H1 (cell line): Measurements from ENCODE around the gene SPAAR. TPM values are rescaled to one million over a fixed set of nuclear protein-coding genes. Genes with fewer than 3 reads are reported as not detected.

Experiments
- CTCF ChIA-PET: fragments of 300-600 bp; sonication (Branson Sonifier 250); formaldehyde crosslinking; loops from one replicate; lab custom pipeline; 2021; ENCODE audit not compliant: partially characterized antibody; lab: Charles Lee
- POLR2A ChIA-PET: fragments of 300-600 bp; sonication (Branson Sonifier 250); formaldehyde crosslinking; loops from one replicate; lab custom pipeline; 2021; ENCODE audit warnings: inconsistent platforms; ENCODE audit not compliant: partially characterized antibody; lab: Charles Lee
- DNase-seq, 2 experiments: peaks; one replicate each; pipeline versions ENCODE4 v3.0.0 to v3.0.0-alpha.2; 2010 to 2022; ENCODE audit warnings: low spot score in 2 of 2, low read depth in 1 of 2, mixed read lengths in 1 of 2
- FAIRE-seq: peaks from 2 replicates; lab custom pipeline; 2011; peaks lifted over from hg19 to GRCh38; lab: Jason Lieb, UNC
- H2AFZ ChIP-seq: 2 replicates; pipeline ENCODE4 v1.8.1; 2012; ENCODE audit warnings: low read length, inconsistent platforms
- H2AK5ac ChIP-seq: 2 replicates; pipeline ENCODE4 v1.6.1; 2013; ENCODE audit warnings: low read depth, low read length
- H2BK120ac ChIP-seq: replicated peaks from 2 replicates; pipeline ENCODE3; 2013; ENCODE audit warnings: low read depth, low read length, inconsistent platforms
- H2BK12ac ChIP-seq: 2 replicates; pipeline ENCODE4 v1.6.1; 2013; ENCODE audit warnings: low read depth, low read length
- H2BK15ac ChIP-seq: 2 replicates; pipeline ENCODE4 v1.6.1; 2013; ENCODE audit warnings: low read length
- H2BK20ac ChIP-seq: 2 replicates; pipeline ENCODE4 v1.6.1; 2013; ENCODE audit warnings: low read length
- H2BK5ac ChIP-seq: 2 replicates; pipeline ENCODE4 v1.6.1; 2013; ENCODE audit warnings: low read depth, low read length
- H3K14ac ChIP-seq: 2 replicates; pipeline ENCODE4 v1.6.1; 2013; ENCODE audit warnings: inconsistent platforms; ENCODE audit not compliant: insufficient read length
- H3K18ac ChIP-seq: 2 replicates; pipeline ENCODE4 v1.6.1; 2013; ENCODE audit warnings: low read length; ENCODE audit errors: extremely low read depth
- H3K23ac ChIP-seq: 2 replicates; pipeline ENCODE4 v1.6.1; 2013; ENCODE audit warnings: inconsistent platforms; ENCODE audit not compliant: insufficient read length
- H3K23me2 ChIP-seq: 2 replicates; pipeline ENCODE4 v1.6.1; 2013; ENCODE audit warnings: low read depth, low read length
- H3K27ac ChIP-seq: 2 replicates; pipeline ENCODE4 v1.6.1; 2011; ENCODE audit warnings: low read depth, low read length, inconsistent platforms
- H3K27me3 ChIP-seq, 4 experiments: replicated peaks in 1 of 4; 1 replicate in 1 of 4; 2 replicates in 3 of 4; pipeline versions ENCODE4 v1.6.1 to v1.8.1; 2011 to 2013; ENCODE audit warnings: low read length in 3 of 4, mild to moderate bottlenecking in 3 of 4, inconsistent platforms in 2 of 4, mixed read lengths in 2 of 4, moderate library complexity in 1 of 4; ENCODE audit not compliant: control insufficient read depth in 3 of 4, insufficient read depth in 3 of 4; ENCODE audit errors: extremely low read depth in 1 of 4
- H3K36me3 ChIP-seq, 4 experiments: 2 replicates each; pipeline versions ENCODE4 v1.6.1 to v1.8.1; 2011 to 2013; ENCODE audit warnings: mild to moderate bottlenecking in 4 of 4, low read length in 3 of 4, moderate library complexity in 2 of 4, control low read depth in 1 of 4, inconsistent platforms in 1 of 4; ENCODE audit not compliant: insufficient read depth in 4 of 4, control insufficient read depth in 2 of 4
- H3K4ac ChIP-seq: replicated peaks from 2 replicates; pipeline ENCODE3; 2013; ENCODE audit warnings: low read length, low read depth, mixed read lengths, inconsistent platforms; ENCODE audit not compliant: insufficient read length
- H3K4me1 ChIP-seq, 4 experiments: replicated peaks in 1 of 4; 1 replicate in 1 of 4; 2 replicates in 3 of 4; pipeline versions ENCODE4 v1.6.1 to v1.8.1; 2011 to 2013; ENCODE audit warnings: low read length in 3 of 4, inconsistent platforms in 2 of 4, mixed read lengths in 1 of 4; ENCODE audit not compliant: insufficient read depth in 4 of 4, control insufficient read depth in 3 of 4
- H3K4me2 ChIP-seq, 2 experiments: 2 replicates each; pipeline versions ENCODE4 v1.6.1 to v1.8.1; 2011 to 2013; ENCODE audit warnings: low read depth in 2 of 2, low read length in 2 of 2, control low read depth in 1 of 2, inconsistent platforms in 1 of 2, mild to moderate bottlenecking in 1 of 2; ENCODE audit not compliant: insufficient read depth in 1 of 2
- H3K4me3 ChIP-seq, 4 experiments: fragments of 200-600, 300-600 bp in 1 of 4; sonication (generic), shearing (Covaris generic), sonication (Bioruptor Twin) in 1 of 4; 2 replicates each; pipeline versions ENCODE4 v1.5.1 to v1.8.1; 2011 to 2016; ENCODE audit warnings: low read length in 4 of 4, low read depth in 3 of 4, control low read depth in 2 of 4, inconsistent platforms in 2 of 4, mild to moderate bottlenecking in 2 of 4, mixed read lengths in 1 of 4, moderate library complexity in 1 of 4; ENCODE audit not compliant: insufficient read depth in 2 of 4; ENCODE audit errors: extremely low read depth in 1 of 4
- H3K56ac ChIP-seq: replicated peaks from 2 replicates; pipeline ENCODE3; 2013; ENCODE audit warnings: low read depth, mild to moderate bottlenecking, mixed read lengths, low read length, inconsistent platforms; ENCODE audit not compliant: insufficient read length
- H3K79me1 ChIP-seq: 2 replicates; pipeline ENCODE4 v1.6.1; 2013; ENCODE audit warnings: low read depth, low read length, control low read depth
- H3K79me2 ChIP-seq, 2 experiments: 2 replicates each; pipeline versions ENCODE4 v1.6.1 to v1.8.1; 2012 to 2013; ENCODE audit warnings: low read length in 2 of 2, mild to moderate bottlenecking in 2 of 2, inconsistent platforms in 1 of 2; ENCODE audit not compliant: insufficient read depth in 2 of 2, control insufficient read depth in 1 of 2
- H3K9ac ChIP-seq, 4 experiments: replicated peaks in 1 of 4; 1 replicate in 1 of 4; 2 replicates in 3 of 4; pipeline versions ENCODE4 v1.6.1 to v1.8.1; 2011 to 2013; ENCODE audit warnings: low read depth in 3 of 4, low read length in 3 of 4, control low read depth in 2 of 4, mild to moderate bottlenecking in 2 of 4, moderate library complexity in 2 of 4, inconsistent platforms in 1 of 4; ENCODE audit errors: extremely low read depth in 1 of 4
- H3K9me3 ChIP-seq, 2 experiments: 2 replicates each; pipeline versions ENCODE4 v1.6.1 to v1.8.1; 2012 to 2013; ENCODE audit warnings: mild to moderate bottlenecking in 2 of 2, moderate library complexity in 2 of 2, control low read depth in 1 of 2, inconsistent platforms in 1 of 2, low read depth in 1 of 2, low read length in 1 of 2, mixed read lengths in 1 of 2; ENCODE audit not compliant: insufficient read depth in 2 of 2
- H4K20me1 ChIP-seq, 2 experiments: replicated peaks in 1 of 2; 2 replicates each; pipeline versions ENCODE3 to v1.8.1; 2011 to 2013; ENCODE audit warnings: inconsistent platforms in 2 of 2, low read length in 2 of 2, mild to moderate bottlenecking in 1 of 2; ENCODE audit not compliant: insufficient read depth in 2 of 2, control insufficient read depth in 1 of 2
- H4K5ac ChIP-seq: 2 replicates; pipeline ENCODE4 v1.6.1; 2013; ENCODE audit warnings: low read length, low read depth, mixed read lengths, inconsistent platforms; ENCODE audit not compliant: insufficient read length
- H4K8ac ChIP-seq: 2 replicates; pipeline ENCODE4 v1.8.0; 2013; ENCODE audit warnings: mild to moderate bottlenecking, moderate library complexity, low read length, inconsistent platforms; ENCODE audit not compliant: insufficient read depth; ENCODE audit errors: extremely low read depth
- H4K91ac ChIP-seq: replicated peaks from 2 replicates; pipeline ENCODE3; 2013; ENCODE audit warnings: low read length, mixed read lengths, inconsistent platforms; ENCODE audit not compliant: insufficient read length
- CBX5 ChIP-seq: fragments of 300-800, 300-1000 bp; sonication (generic); IDR thresholded peaks from 2 replicates; pipeline ENCODE4 v1.7.1; 2016; ENCODE audit warnings: antibody characterized with exemption, low read length, low read depth
- GABPA ChIP-seq: IDR thresholded peaks from 2 replicates; pipeline ENCODE4 v1.6.1; 2011; ENCODE audit warnings: mild to moderate bottlenecking, low read length, moderate library complexity, borderline replicate concordance; ENCODE audit not compliant: insufficient read depth
- HDAC2 ChIP-seq, 2 experiments: fragments of 300-600 bp in 1 of 2; sonication (generic) in 1 of 2; IDR thresholded peaks; 2 replicates each; pipeline ENCODE4 v1.6.1; 2011 to 2012; ENCODE audit warnings: low read depth in 2 of 2, low read length in 2 of 2, mild to moderate bottlenecking in 2 of 2, moderate library complexity in 2 of 2, borderline replicate concordance in 1 of 2, inconsistent platforms in 1 of 2
- POLR2AphosphoS5 ChIP-seq: IDR thresholded peaks from 2 replicates; pipeline ENCODE4 v1.6.1; 2011; ENCODE audit warnings: low read depth, low read length
- POU5F1 ChIP-seq: IDR thresholded peaks from 2 replicates; pipeline ENCODE4 v1.6.1; 2011; ENCODE audit warnings: low read depth, mild to moderate bottlenecking, low read length, moderate library complexity
- RBBP5 ChIP-seq: IDR thresholded peaks from 2 replicates; pipeline ENCODE4 v1.7.1; 2012; ENCODE audit warnings: low read depth, mild to moderate bottlenecking, inconsistent platforms, low read length, moderate library complexity, borderline replicate concordance
- SIX5 ChIP-seq: IDR thresholded peaks from 2 replicates; pipeline ENCODE4 v1.6.1; 2011; ENCODE audit warnings: mild to moderate bottlenecking, low read depth, low read length
- SP4 ChIP-seq: IDR thresholded peaks from 2 replicates; pipeline ENCODE4 v1.6.1; 2012; ENCODE audit warnings: low read length, inconsistent platforms
- TAF7 ChIP-seq: optimal IDR thresholded peaks from 2 replicates; pipeline ENCODE3; 2011; ENCODE audit warnings: low read depth, mild to moderate bottlenecking, inconsistent platforms, low read length, moderate library complexity, borderline replicate concordance
- WGBS, 2 experiments: shearing (Covaris generic) in 1 of 2; methylation state at CpG; one replicate each; pipeline versions ENCODE4 v1.1.6 to v1.1.7; 2013 to 2015; ENCODE audit warnings: low lambda C conversion rate in 2 of 2, mixed read lengths in 2 of 2, inconsistent platforms in 1 of 2, low coverage in 1 of 2, missing lambda C conversion rate in 1 of 2; ENCODE audit not compliant: insufficient replicate concordance in 2 of 2, insufficient coverage in 1 of 2, insufficient read length in 1 of 2; ENCODE audit errors: extremely low coverage in 1 of 2, missing lambda C conversion rate in 1 of 2; 5-methylcytosine and 5-hydroxymethylcytosine counted together
- polyA plus RNA-seq, 7 experiments: library from polyadenylated mRNA; depleted of rRNA in 3 of 7; stranded (reverse) in 5 of 7; unstranded in 2 of 7; fragments of >200 nt in 5 of 7; fragments of 200-250 nt in 2 of 7; gene quantifications; 1 replicate in 5 of 7; 2 replicates in 1 of 7; 4 replicates in 1 of 7; pipeline versions ENCODE4 v1.2.1 to v1.2.3, GENCODE V29; 2011 to 2013; ENCODE audit warnings: missing spikeins in 2 of 7, mixed read lengths in 2 of 7
- total RNA-seq: library from RNA; stranded (reverse); fragmentation: NEBNext Ultra II Directional; extraction: Animal tissue kit (Norgen Biotek cat#: 25700); gene quantifications from 2 replicates; pipeline ENCODE4 v1.2.1, GENCODE V29; 2021
- TF ChIP-seq, protein P1 (sequence below): IDR thresholded peaks from 2 replicates; pipeline ENCODE4 v1.6.1; 2012; ENCODE audit warnings: low read length, inconsistent platforms

The SPAAR gene
- total and polyA plus RNA-seq, 2 of the 8 experiments (the other 6 are each of a cell fraction or from before 2014, with no cell fraction given) = 0.27 TPM; not detected in 1

DNA sequence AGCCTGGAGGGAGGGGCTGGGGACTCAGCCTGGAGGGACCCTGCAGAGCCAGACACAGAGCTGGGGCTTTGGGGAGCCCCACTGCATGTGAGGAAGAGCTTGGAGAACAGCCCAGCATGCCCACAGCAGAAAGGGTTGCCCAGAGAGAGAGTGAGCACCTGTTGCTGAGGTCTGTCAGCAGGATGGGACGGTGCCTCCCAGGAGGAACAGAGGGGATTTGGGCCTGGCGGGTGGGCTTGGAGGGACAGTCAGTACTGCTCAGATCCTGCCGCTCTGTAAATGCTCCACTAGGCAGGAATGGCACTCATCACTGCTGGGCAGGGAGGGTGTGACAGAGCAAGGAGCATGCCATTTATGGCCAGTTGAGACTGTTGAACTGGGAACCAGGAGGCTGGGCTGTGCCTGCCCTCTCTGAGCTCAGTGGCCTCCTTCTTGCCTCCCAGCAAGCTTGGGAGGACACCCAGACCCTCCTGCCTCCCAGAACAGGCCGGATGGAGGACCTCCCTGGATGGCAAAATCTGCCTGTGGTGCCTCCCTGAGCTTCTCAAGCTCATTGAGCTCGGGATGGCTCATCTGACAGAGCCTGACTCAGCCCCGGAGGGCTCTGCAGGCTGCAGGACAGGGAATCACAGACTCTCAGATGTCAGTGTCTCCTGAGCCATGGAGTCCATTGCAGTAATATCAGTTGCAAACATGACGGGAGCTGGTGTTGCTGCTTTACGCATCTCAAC is 4.1 kb upstream of the SPAAR start:
- Histone ChIP-seq H4K91ac (no peak overlapping the region), H2BK20ac (no peak overlapping the region), H3K36me3 (no peaks in the 10 kb centered on the region), H3K56ac (no peak overlapping the region), H2BK5ac (peak overlapping the region; percentile 41; the same call in 1 of the 2 replicates), H3K9ac (no peak overlapping the region), H2BK12ac (peak overlapping the region; percentile 68; the same call in 1 of the 2 replicates), H3K4me2 (no peak overlapping the region), H3K4ac (no peak overlapping the region), H3K9me3 (no peaks in the 10 kb centered on the region), H3K79me1 (0 out of 2 replicates have a peak, but pooled peaks cover 2% of the 10 kb centered on the region), H2AFZ (no peak overlapping the region), H4K5ac (no peak overlapping the region), H2BK120ac (no peak overlapping the region), H3K18ac (no peak overlapping the region), H3K79me2 (no peaks in the 10 kb centered on the region), H3K4me1 (peaks cover 9 to 33% (median 21%) of the 10 kb centered on the region in 4 experiments), H3K27ac (no peak overlapping the region), H3K14ac (no peak overlapping the region), H3K4me3 (no peak overlapping the region), H4K20me1 (no peaks in the 10 kb centered on the region), H3K27me3 (peaks cover 0 to 2% (median 0%) of the 10 kb centered on the region in 4 experiments; a peak in 2 of 7 replicates), H2BK15ac (no peak overlapping the region), H2AK5ac (no peak overlapping the region), H3K23me2 (no peaks in the 10 kb centered on the region; the same call in 1 of the 2 replicates), H3K23ac (no peak overlapping the region), H4K8ac (peak overlapping the region; percentile 16; the same call in 1 of the 2 replicates)
- DNase-seq (no peak), FAIRE-seq (no peak)
- CTCF ChIA-PET = interaction anchor here (0.6 to 2.2 kb wide), 8 partner anchors 10 to 119 kb away, joined by 3 to 9 read pairs (median 5); no protein-coding TSS in a partner anchor
- 73% methylated on average over 8 of the region's 8 CpGs; no CpG with 5 or more reads in 1 of the 2 experiments for WGBS, 2 experiments
- POLR2A ChIA-PET = interaction anchor here (1.2 kb wide), 1 partner anchor 40 kb away, joined by 4 read pairs; no protein-coding TSS in a partner anchor
- TF ChIP-seq RBBP5 (no peak), POLR2AphosphoS5 (no peak), CBX5 (no peak), TAF7 (no peak), HDAC2 (IDR thresholded peaks at IDR 0.05; ENCODE audit: borderline replicate concordance in 1 of 2, low read depth in 2 of 2, low read length in 2 of 2) (no peak), SIX5 (no peak), POU5F1 (no peak), SP4 (no peak), GABPA (no peak)
- TF ChIP-seq, protein P1, sequence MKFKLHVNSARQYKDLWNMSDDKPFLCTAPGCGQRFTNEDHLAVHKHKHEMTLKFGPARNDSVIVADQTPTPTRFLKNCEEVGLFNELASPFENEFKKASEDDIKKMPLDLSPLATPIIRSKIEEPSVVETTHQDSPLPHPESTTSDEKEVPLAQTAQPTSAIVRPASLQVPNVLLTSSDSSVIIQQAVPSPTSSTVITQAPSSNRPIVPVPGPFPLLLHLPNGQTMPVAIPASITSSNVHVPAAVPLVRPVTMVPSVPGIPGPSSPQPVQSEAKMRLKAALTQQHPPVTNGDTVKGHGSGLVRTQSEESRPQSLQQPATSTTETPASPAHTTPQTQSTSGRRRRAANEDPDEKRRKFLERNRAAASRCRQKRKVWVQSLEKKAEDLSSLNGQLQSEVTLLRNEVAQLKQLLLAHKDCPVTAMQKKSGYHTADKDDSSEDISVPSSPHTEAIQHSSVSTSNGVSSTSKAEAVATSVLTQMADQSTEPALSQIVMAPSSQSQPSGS = no peak
